H9 (cell line): Measurements from ENCODE around the gene ZMYND11. TPM values are rescaled to one million over a fixed set of nuclear protein-coding genes. Genes with fewer than 3 reads are reported as not detected.

ENCODE experiments used
- DNase-seq: peaks from one replicate; pipeline ENCODE4 v3.0.0-alpha.2; 2017
- H2AFZ ChIP-seq: one replicate; pipeline ENCODE4 v1.6.1; 2013; ENCODE audit warnings: mild to moderate bottlenecking, low read length, control low read depth, moderate library complexity
- H2AK5ac ChIP-seq: 2 replicates; pipeline ENCODE4 v1.6.1; 2013; ENCODE audit warnings: low read length, control low read depth, mixed read lengths; ENCODE audit not compliant: insufficient read length
- H2BK120ac ChIP-seq: one replicate; pipeline ENCODE4 v1.6.1; 2013; ENCODE audit warnings: low read depth, mild to moderate bottlenecking, low read length, control low read depth, inconsistent platforms; ENCODE audit not compliant: poor library complexity, severe bottlenecking
- H2BK12ac ChIP-seq: 2 replicates; pipeline ENCODE4 v1.6.1; 2013; ENCODE audit warnings: low read length, control low read depth, mixed read lengths, low read depth; ENCODE audit not compliant: insufficient read length
- H2BK15ac ChIP-seq: 2 replicates; pipeline ENCODE4 v1.6.1; 2013; ENCODE audit warnings: low read depth, low read length, control low read depth
- H2BK20ac ChIP-seq: one replicate; pipeline ENCODE4 v1.6.1; 2013; ENCODE audit warnings: low read depth, mild to moderate bottlenecking, low read length, control low read depth, inconsistent platforms; ENCODE audit not compliant: poor library complexity, severe bottlenecking
- H2BK5ac ChIP-seq: 2 replicates; pipeline ENCODE4 v1.6.1; 2013; ENCODE audit warnings: low read length, control low read depth, mixed read lengths; ENCODE audit not compliant: insufficient read length
- H3K14ac ChIP-seq: 2 replicates; pipeline ENCODE4 v1.6.1; 2013; ENCODE audit warnings: low read length, control low read depth; ENCODE audit not compliant: insufficient read depth
- H3K18ac ChIP-seq: 2 replicates; pipeline ENCODE4 v1.6.1; 2013; ENCODE audit warnings: low read depth, mild to moderate bottlenecking, mixed read lengths, low read length, control low read depth; ENCODE audit not compliant: insufficient read length
- H3K23ac ChIP-seq: 2 replicates; pipeline ENCODE4 v1.6.1; 2013; ENCODE audit warnings: low read length, control low read depth, mixed read lengths, low read depth; ENCODE audit not compliant: insufficient read length
- H3K23me2 ChIP-seq: 2 replicates; pipeline ENCODE4 v1.6.1; 2013; ENCODE audit warnings: low read depth, mild to moderate bottlenecking, mixed read lengths, low read length, control low read depth; ENCODE audit not compliant: insufficient read length, poor library complexity, severe bottlenecking
- H3K27ac ChIP-seq: 2 replicates; pipeline ENCODE4 v1.5.1; 2013; ENCODE audit warnings: low read length, control low read depth, mixed read lengths, low read depth; ENCODE audit not compliant: insufficient read length
- H3K27me3 ChIP-seq: 2 replicates; pipeline ENCODE4 v1.6.1; 2013; ENCODE audit warnings: low read length, control low read depth, inconsistent platforms; ENCODE audit not compliant: insufficient read depth
- H3K4ac ChIP-seq: 2 replicates; pipeline ENCODE4 v1.6.1; 2013; ENCODE audit warnings: low read depth, mild to moderate bottlenecking, control low read depth, inconsistent platforms, low read length, moderate library complexity
- H3K4me1 ChIP-seq: 2 replicates; pipeline ENCODE4 v1.6.1; 2013; ENCODE audit warnings: low read length, control low read depth, inconsistent platforms; ENCODE audit not compliant: insufficient read depth
- H3K4me2 ChIP-seq: 2 replicates; pipeline ENCODE4 v1.6.1; 2013; ENCODE audit warnings: low read length, control low read depth, mixed read lengths; ENCODE audit not compliant: insufficient read length, insufficient read depth
- H3K56ac ChIP-seq: 2 replicates; pipeline ENCODE4 v1.6.1; 2013; ENCODE audit warnings: low read depth, mild to moderate bottlenecking, mixed read lengths, low read length, control low read depth; ENCODE audit not compliant: insufficient read length
- H3K79me1 ChIP-seq: 2 replicates; pipeline ENCODE4 v1.6.1; 2013; ENCODE audit warnings: low read depth, mild to moderate bottlenecking, moderate library complexity, low read length, control low read depth, inconsistent platforms; ENCODE audit not compliant: insufficient read depth, poor library complexity, severe bottlenecking
- H3K79me2 ChIP-seq: 2 replicates; pipeline ENCODE4 v1.6.1; 2013; ENCODE audit warnings: low read length, control low read depth, inconsistent platforms; ENCODE audit not compliant: insufficient read depth
- H3K9ac ChIP-seq: 2 replicates; pipeline ENCODE4 v1.6.1; 2013; ENCODE audit warnings: low read length, control low read depth, mixed read lengths; ENCODE audit not compliant: insufficient read length; ENCODE audit errors: extremely low read depth
- H3K9me3 ChIP-seq: one replicate; pipeline ENCODE4 v1.6.1; 2013; ENCODE audit warnings: low read depth, low read length, inconsistent platforms; ENCODE audit not compliant: control insufficient read depth
- H3T11ph ChIP-seq: one replicate; pipeline ENCODE4 v1.6.1; 2013; ENCODE audit warnings: mild to moderate bottlenecking, low read length, control low read depth, inconsistent platforms
- H4K20me1 ChIP-seq: one replicate; pipeline ENCODE4 v1.6.1; 2013; ENCODE audit not compliant: control insufficient read depth, insufficient read length, insufficient read depth
- H4K5ac ChIP-seq: 2 replicates; pipeline ENCODE4 v1.6.1; 2013; ENCODE audit warnings: low read depth, mild to moderate bottlenecking, mixed read lengths, low read length, control low read depth; ENCODE audit not compliant: insufficient read length
- H4K8ac ChIP-seq: replicated peaks from 2 replicates; pipeline ENCODE4 v1.6.1; 2013; ENCODE audit warnings: low read length, control low read depth, mixed read lengths, low read depth; ENCODE audit not compliant: insufficient read length
- H4K91ac ChIP-seq: 2 replicates; pipeline ENCODE4 v1.6.1; 2013; ENCODE audit warnings: low read depth, mild to moderate bottlenecking, moderate library complexity, mixed read lengths, low read length, control low read depth; ENCODE audit not compliant: insufficient read length
- H3K27ac Mint-ChIP-seq, 3 experiments: 2 replicates in 2 of 3; 3 replicates in 1 of 3; pipeline ENCODE4 v1.8.0; 2020 to 2021; ENCODE audit warnings: mixed read lengths in 3 of 3, mild to moderate bottlenecking in 1 of 3, moderate library complexity in 1 of 3
- H3K27me3 Mint-ChIP-seq: 2 replicates; pipeline ENCODE4 v1.8.0; 2021; ENCODE audit warnings: low read depth, mild to moderate bottlenecking, moderate library complexity, mixed read lengths
- H3K36me3 Mint-ChIP-seq, 3 experiments: 2 replicates in 2 of 3; 3 replicates in 1 of 3; pipeline ENCODE4 v1.8.0; 2020 to 2021; ENCODE audit warnings: low read depth in 3 of 3, mixed read lengths in 3 of 3; ENCODE audit not compliant: insufficient read depth in 1 of 3
- H3K4me1 Mint-ChIP-seq, 2 experiments: 2 replicates each; pipeline ENCODE4 v1.8.0; 2020; ENCODE audit warnings: mixed read lengths in 2 of 2
- H3K4me3 Mint-ChIP-seq, 2 experiments: 2 replicates in 1 of 2; 3 replicates in 1 of 2; pipeline ENCODE4 v1.8.0; 2020 to 2021; ENCODE audit warnings: mild to moderate bottlenecking in 2 of 2, mixed read lengths in 2 of 2, moderate library complexity in 1 of 2
- H3K9me3 Mint-ChIP-seq, 2 experiments: 2 replicates in 1 of 2; 3 replicates in 1 of 2; pipeline ENCODE4 v1.8.0; 2020; ENCODE audit warnings: mild to moderate bottlenecking in 2 of 2, mixed read lengths in 2 of 2, moderate library complexity in 1 of 2
- CTCF ChIP-seq: fragments of 200-600 bp; sonication (generic); conservative IDR thresholded peaks from 3 replicates; pipeline ENCODE4 v1.8.0; 2021; ENCODE audit warnings: antibody characterized with exemption, mild to moderate bottlenecking
- WGBS: extraction: QIAGEN DNeasy Blood & Tissue Kit; methylation state at CpG from one replicate; pipeline ENCODE4 v1.1.7; 2013; ENCODE audit warnings: missing lambda C conversion rate, low lambda C conversion rate, mixed read lengths; ENCODE audit not compliant: insufficient read length; ENCODE audit errors: extremely low coverage; 5-methylcytosine and 5-hydroxymethylcytosine counted together
- total RNA-seq: library from RNA; stranded (reverse); gene quantifications from 2 replicates; pipeline ENCODE4 v1.2.1, GENCODE V29; 2021

The ZMYND11 gene
- total RNA-seq, 1 experiment from 2014 or later = 33.7 TPM

- no CpG with 5 or more reads among the region's 10 CpGs for WGBS
- H4K20me1 ChIP-seq = no peaks in the 10 kb centered on the region
- no peak overlapping the region for H2BK5ac ChIP-seq
- H3K23me2 ChIP-seq = no peaks in the 10 kb centered on the region
- no peak for DNase-seq
- H4K91ac ChIP-seq = no peak overlapping the region
- H3K27ac ChIP-seq = no peak overlapping the region
- no peak overlapping the region for H4K8ac ChIP-seq
- no peak overlapping the region for H2AFZ ChIP-seq
- H3K4me3 Mint-ChIP-seq = no peak overlapping the region
- no peak overlapping the region for H3K9ac ChIP-seq
- H3K4me2 ChIP-seq = no peak overlapping the region
- no peak overlapping the region for H2BK20ac ChIP-seq
- no peak overlapping the region for H3T11ph ChIP-seq
- no peak overlapping the region for H2BK15ac ChIP-seq
- peaks cover 24 to 27% of the 10 kb centered on the region in 2 experiments for H3K4me1 Mint-ChIP-seq
- no peak overlapping the region for H3K56ac ChIP-seq
- H3K27me3 ChIP-seq = no peaks in the 10 kb centered on the region
- H2AK5ac ChIP-seq = no peak overlapping the region
- H3K27me3 Mint-ChIP-seq = peaks cover 2% of the 10 kb centered on the region; the same call in 1 of the 2 replicates
- H3K4me1 ChIP-seq = peaks cover 2% of the 10 kb centered on the region; the same call in 1 of the 2 replicates
- H3K9me3 ChIP-seq = no peaks in the 10 kb centered on the region
- H3K79me2 ChIP-seq = no peaks in the 10 kb centered on the region
- H3K36me3 Mint-ChIP-seq = no peaks in the 10 kb centered on the region
- no peak overlapping the region for H3K18ac ChIP-seq
- no peak overlapping the region for H3K14ac ChIP-seq
- no peaks in the 10 kb centered on the region for H3K79me1 ChIP-seq
- H2BK120ac ChIP-seq = no peak overlapping the region
- TF ChIP-seq CTCF = no peak
- H3K23ac ChIP-seq = no peak overlapping the region
- H4K5ac ChIP-seq = no peak overlapping the region
- H2BK12ac ChIP-seq = no peak overlapping the region
- H3K27ac Mint-ChIP-seq = 0 out of 7 replicates have a peak overlapping the region, but pooled peaks of 1 of the 3 experiments have one; percentile 4
- H3K9me3 Mint-ChIP-seq = no peaks in the 10 kb centered on the region
- no peak overlapping the region for H3K4ac ChIP-seq
Measured at GRCh38 chr10:269440-270074, 134.3 kb downstream of the ZMYND11 start.
